ENCODE measurements around the gene OR52L1. TPM values are rescaled to one million over a fixed set of nuclear protein-coding genes. Genes with fewer than 3 reads are reported as not detected.
"Not testable (repeated sequence)": the region's sequence is repeated elsewhere in the genome, so short reads cannot be mapped to it uniquely, and the experiment has no call there.

Gene OR52L1
- total RNA-seq, 1 donor from 2014 or later = not detected

DNA sequence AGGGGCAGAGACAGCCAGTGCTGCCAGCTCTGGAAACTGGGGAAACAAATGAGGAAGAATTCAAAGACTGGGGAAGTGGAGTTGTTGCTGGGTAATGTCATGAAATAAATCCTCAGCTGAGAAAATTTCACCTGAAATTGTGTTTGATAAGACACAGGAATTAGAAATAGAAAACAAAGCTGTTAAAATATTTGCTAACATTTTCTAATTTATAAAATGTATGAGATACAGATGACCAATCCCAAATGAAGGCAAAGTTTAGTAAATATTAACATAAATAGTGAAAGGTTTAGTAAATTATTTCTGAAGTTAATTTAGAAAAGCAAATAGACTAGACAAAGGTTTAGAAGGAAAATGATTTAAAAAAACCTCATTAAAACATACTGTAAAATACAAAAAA lies 18.4 kb downstream of the OR52L1 start, which contains the start of gene OR56A5:
Gene OR56A5, minus strand, starts transcription at position 101 of the 400 bp plus-strand sequence. Its CDS starts 0 bp downstream, at position 101.
- peaks cover 4% of the 10 kb centered on the region for H3K27me3 Mint-ChIP-seq
- DNase-seq (ENCODE audit: extremely low spot score, unreplicated experiment) = no peak
- peaks cover 1% of the 10 kb centered on the region for H3K9me3 Mint-ChIP-seq
- TF ChIP-seq, protein P1, sequence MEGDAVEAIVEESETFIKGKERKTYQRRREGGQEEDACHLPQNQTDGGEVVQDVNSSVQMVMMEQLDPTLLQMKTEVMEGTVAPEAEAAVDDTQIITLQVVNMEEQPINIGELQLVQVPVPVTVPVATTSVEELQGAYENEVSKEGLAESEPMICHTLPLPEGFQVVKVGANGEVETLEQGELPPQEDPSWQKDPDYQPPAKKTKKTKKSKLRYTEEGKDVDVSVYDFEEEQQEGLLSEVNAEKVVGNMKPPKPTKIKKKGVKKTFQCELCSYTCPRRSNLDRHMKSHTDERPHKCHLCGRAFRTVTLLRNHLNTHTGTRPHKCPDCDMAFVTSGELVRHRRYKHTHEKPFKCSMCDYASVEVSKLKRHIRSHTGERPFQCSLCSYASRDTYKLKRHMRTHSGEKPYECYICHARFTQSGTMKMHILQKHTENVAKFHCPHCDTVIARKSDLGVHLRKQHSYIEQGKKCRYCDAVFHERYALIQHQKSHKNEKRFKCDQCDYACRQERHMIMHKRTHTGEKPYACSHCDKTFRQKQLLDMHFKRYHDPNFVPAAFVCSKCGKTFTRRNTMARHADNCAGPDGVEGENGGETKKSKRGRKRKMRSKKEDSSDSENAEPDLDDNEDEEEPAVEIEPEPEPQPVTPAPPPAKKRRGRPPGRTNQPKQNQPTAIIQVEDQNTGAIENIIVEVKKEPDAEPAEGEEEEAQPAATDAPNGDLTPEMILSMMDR (conservative IDR thresholded peaks at IDR 0.05) = no peak
- no peaks in the 10 kb centered on the region for H3K4me1 Mint-ChIP-seq (ENCODE audit: unreplicated experiment)
- H3K27ac Mint-ChIP-seq = no peak within 1 kb of the TSS
- H3K4me3 Mint-ChIP-seq = no peak within 1 kb of the TSS
- no peaks in the 10 kb centered on the region for H3K36me3 Mint-ChIP-seq

DNA sequence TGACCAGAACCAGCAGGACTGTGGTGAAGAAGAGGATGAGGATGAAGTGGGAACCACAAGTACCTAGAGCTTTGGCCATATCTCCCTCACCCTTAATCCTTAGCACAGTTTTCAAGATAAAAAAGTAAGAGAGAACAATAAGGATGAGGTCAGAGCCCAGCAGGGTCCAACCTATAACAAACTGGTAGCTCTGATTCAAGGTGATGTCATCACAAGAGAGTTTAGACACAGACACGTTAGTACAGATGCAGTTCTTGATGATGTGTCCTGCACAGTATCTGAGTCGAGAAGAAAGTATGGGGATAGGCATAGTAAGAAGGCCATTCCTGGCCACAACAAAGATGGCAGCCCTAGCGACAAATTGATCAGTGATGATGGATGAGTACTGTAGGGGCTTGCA lies 19.1 kb downstream of the OR52L1 start:
- H3K4me3 Mint-ChIP-seq = no peak overlapping the region
- H3K4me1 Mint-ChIP-seq (ENCODE audit: unreplicated experiment) = no peaks in the 10 kb centered on the region
- H3K36me3 Mint-ChIP-seq = no peaks in the 10 kb centered on the region
- no peak for DNase-seq (ENCODE audit: extremely low spot score, unreplicated experiment)
- H3K27ac Mint-ChIP-seq = no peak overlapping the region
- peaks cover 6% of the 10 kb centered on the region for H3K9me3 Mint-ChIP-seq
- TF ChIP-seq, protein P1 (conservative IDR thresholded peaks at IDR 0.05) = no peak
- peaks cover 4% of the 10 kb centered on the region for H3K27me3 Mint-ChIP-seq

DNA sequence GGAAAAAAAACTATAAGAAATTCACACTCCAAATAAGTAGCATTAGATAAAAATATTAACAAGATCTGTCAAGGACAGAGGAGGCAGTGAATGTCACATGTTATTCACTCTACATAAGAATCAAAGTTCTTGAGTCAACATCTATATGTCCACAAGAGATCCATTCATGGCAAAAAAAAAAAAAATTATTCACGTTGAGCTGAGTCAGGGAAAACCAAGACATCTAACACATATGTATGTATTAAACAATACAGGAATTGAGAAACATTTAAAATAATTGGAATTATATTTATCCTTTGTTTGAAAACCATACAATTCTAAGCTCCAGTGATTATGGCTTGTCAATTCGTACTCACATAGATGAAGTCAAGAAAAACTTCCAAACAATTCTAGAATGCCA lies 19.8 kb downstream of the OR52L1 start:
- DNase-seq (ENCODE audit: extremely low spot score, unreplicated experiment) = no peak
- TF ChIP-seq, protein P1 (conservative IDR thresholded peaks at IDR 0.05) = no peak
- peaks cover 6% of the 10 kb centered on the region for H3K9me3 Mint-ChIP-seq
- H3K27ac Mint-ChIP-seq = no peak overlapping the region
- no peaks in the 10 kb centered on the region for H3K36me3 Mint-ChIP-seq
- no peak overlapping the region for H3K4me3 Mint-ChIP-seq
- H3K27me3 Mint-ChIP-seq = peaks cover 4% of the 10 kb centered on the region
- no peaks in the 10 kb centered on the region for H3K4me1 Mint-ChIP-seq (ENCODE audit: unreplicated experiment)

DNA sequence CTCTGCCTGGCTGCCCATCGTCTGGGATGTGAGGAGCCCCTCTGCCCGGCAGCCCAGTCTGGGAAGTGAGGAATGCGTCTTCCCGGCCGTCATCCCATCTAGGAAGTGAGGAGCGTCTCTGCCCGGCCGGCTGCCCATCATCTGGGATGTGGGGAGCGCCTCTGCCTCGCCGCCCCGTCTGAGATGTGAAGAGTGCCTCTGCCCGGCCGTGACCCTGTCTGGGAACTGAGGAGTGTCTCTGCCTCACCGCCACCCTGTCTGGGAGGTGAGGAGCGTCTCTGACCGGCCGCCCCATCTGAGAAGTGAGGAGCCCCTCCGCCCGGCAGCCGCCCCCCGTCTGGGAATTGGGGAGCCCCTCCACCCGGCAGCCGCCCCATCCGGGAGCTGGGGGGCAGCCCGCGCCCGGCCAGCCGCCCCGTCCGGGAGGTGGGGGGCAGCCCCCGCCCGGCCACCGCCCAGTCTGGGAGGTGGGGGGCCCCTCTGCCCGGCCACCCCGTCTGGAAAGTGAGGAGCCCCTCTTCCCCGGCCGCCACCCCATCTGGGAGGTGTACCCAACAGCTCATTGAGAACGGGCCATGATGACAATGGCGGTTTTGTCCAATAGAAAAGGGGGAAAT lies 26.0 kb downstream of the OR52L1 start:
- not testable (repeated sequence) for H3K9me3 Mint-ChIP-seq; H3K27me3 Mint-ChIP-seq; H3K36me3 Mint-ChIP-seq; H3K4me1 Mint-ChIP-seq (ENCODE audit: unreplicated experiment); H3K27ac Mint-ChIP-seq; H3K4me3 Mint-ChIP-seq; DNase-seq (ENCODE audit: extremely low spot score, unreplicated experiment)

DNA sequence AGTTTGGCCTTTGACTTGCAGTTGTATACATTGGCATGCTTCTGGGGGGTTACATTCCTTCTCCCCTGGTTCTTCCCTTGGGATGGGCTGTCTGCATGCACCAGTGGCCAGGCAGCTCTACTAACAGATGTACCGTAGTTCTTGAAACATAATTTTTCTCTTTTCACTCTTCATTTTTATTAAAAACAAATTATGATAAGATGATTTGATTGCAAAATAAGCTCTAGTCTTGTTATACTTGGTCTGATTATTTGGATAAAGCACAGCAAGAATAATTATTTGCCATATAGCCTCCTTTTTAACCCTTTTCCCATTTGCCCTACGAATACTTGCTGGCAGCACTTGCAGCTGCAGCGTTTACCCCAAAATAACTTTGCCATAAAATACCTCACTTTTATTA lies 31.2 kb downstream of the OR52L1 start:
- H3K36me3 Mint-ChIP-seq = no peaks in the 10 kb centered on the region
- DNase-seq (ENCODE audit: extremely low spot score, unreplicated experiment) = no peak
- no peaks in the 10 kb centered on the region for H3K9me3 Mint-ChIP-seq
- H3K27me3 Mint-ChIP-seq = no peaks in the 10 kb centered on the region
- H3K4me3 Mint-ChIP-seq = no peak overlapping the region
- no peak overlapping the region for H3K27ac Mint-ChIP-seq
- TF ChIP-seq, protein P1 (conservative IDR thresholded peaks at IDR 0.05) = no peak
- no peaks in the 10 kb centered on the region for H3K4me1 Mint-ChIP-seq (ENCODE audit: unreplicated experiment)

DNA sequence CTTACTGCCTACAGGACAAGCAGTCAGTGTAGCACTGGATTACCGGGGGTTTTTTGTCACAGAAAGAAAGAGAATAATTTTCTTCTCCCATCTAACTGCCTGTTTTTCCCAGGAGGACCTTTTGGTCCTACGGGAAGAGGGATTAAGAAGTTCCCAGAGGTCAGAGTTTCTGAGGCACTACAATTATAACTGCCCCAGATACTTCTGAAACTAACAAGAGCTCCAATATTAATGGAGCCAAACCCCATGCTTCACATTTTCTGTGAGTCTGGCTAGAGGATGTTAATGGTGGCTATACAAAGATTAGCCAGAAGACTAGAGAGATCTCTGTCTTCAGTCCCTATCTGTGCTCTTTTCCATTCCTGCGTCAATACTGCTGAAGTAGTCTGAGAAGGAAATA lies 44.8 kb downstream of the OR52L1 start, which contains the start of gene OR56A3:
Gene OR56A3, plus strand, starts transcription at position 301 of the 400 bp plus-strand sequence. CDS start 5,096 bp downstream, outside the sequence.
- Mint-ChIP-seq H3K27me3 (no peaks in the 10 kb centered on the region), H3K27ac (no peak within 1 kb of the TSS), H3K9me3 (no peaks in the 10 kb centered on the region), H3K4me3 (no peak within 1 kb of the TSS), H3K4me1 (ENCODE audit: unreplicated experiment) (no peaks in the 10 kb centered on the region), H3K36me3 (no peaks in the 10 kb centered on the region)
- TF ChIP-seq, protein P1 (conservative IDR thresholded peaks at IDR 0.05) = no peak
- no peak for DNase-seq (ENCODE audit: extremely low spot score, unreplicated experiment)

All from type B pancreatic cell (in vitro differentiated cells).